Left forelimb (tissue), 1 donor: ENCODE measurements around the gene ERC2.

ENCODE experiments used
- DNase-seq: peaks from one replicate; pipeline ENCODE4 v3.0.0-alpha.2; 2018; ENCODE audit warnings: low spot score

Gene ERC2

DNA sequence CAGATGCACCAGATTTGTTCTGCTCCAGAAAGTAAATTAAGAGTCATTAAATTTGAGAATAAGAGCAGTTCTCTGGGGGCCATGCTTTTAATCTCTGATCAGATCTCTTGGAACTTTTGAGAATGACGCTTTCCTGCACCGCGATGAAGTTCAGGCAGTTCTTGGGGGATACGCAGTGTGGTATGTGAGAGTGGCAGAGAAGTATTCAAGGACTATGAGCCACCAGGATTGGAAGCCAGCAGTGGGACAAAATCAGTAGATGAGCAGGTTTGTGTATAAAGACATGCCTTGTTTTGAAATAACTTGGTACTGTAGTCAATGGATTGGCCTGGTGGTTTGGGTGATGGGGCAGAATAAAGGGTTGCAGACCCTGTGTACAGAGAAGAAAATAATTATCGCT lies 483.6 kb downstream of the ERC2 start:
- no peak for DNase-seq

DNA sequence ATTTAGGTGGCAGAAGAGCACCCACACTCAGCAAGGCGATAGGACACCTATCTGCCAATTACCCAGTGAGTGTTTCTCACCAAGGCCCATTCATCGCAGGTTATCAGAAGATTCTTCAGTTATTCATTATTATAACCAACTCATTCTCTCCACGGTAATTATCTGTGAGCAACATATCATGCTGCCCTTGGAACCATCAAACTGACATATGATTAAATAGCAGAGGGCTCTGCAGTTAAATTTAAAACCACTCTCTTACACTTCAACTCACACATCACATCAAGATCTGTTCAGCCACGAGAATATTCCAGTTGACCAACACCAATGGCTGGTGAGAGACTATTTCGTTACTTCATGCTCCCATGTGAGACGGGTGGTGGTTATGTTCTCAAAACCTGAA lies 489.3 kb downstream of the ERC2 start:
- DNase-seq: no peak

DNA sequence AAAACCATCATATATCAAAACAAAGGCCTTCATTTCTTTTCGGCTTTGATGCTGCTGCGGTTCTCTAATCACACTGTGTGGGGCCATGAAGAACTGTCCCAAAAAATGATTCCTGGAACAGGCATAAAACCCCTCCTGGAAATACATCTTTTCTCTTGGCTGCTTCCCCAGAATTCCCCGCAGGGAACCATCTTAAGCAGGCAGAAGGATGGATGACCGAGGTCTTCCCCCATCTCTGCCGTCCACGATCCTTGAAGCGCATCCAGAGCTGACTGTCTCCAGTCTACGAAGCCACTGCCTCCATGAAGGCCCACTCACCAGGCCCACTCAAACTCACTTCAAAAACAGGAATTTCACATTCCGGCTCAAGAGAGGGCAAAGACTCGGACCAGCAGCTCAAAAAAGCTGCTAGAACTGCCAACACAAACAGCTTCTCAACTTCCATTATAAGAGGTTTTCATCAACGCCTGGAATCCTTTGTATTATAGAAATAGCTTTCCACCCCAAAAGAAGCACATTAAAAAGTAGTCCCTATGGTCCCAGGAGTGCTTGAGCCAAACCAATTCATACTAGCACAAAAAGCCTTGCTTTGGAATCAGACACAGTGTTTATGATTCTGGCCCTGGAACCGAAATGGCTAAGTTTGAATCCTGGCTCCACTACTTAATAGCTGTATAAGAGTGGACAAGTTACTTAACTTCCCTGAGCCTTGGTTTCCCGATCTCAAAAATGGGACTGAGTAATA lies 493.7 kb downstream of the ERC2 start:
- peak; percentile 75 for DNase-seq

DNA sequence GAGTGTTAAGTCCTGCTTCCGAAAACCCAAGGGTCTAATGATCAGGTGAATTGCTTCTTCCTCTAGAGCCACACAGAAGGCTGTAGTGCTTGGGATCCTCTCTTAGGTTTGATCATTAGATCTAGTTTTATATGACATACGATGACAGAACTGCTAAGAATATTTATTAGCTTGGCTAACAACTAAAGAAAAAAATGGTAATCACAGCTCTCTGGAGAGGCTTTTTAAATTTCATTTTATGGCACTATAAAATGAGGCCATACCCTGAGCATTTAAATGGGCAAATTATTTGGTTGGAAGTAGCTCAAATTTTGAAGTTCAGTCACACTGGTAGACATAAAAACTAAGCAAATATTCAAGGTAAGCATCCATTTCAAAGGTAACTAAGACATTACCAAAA lies 498.6 kb downstream of the ERC2 start:
- no peak for DNase-seq

DNA sequence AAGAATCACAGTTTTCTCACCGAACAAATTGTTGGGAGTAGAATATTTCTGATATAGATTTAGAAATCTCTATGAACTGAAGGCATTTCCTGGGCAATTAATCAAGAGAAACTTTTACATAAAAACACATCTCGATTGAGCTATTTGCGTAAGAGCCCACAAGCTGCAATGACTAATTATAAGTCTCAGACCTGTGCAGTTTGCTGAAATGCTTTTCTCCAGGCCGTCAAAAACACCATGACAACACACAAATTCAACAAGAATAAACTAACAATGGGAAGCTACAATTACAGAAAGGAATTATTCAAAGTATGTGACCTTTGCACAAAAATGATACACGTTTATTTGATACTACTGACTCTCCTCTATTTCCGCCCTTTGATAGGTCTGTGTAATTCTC lies 499.9 kb downstream of the ERC2 start:
- no peak for DNase-seq

DNA sequence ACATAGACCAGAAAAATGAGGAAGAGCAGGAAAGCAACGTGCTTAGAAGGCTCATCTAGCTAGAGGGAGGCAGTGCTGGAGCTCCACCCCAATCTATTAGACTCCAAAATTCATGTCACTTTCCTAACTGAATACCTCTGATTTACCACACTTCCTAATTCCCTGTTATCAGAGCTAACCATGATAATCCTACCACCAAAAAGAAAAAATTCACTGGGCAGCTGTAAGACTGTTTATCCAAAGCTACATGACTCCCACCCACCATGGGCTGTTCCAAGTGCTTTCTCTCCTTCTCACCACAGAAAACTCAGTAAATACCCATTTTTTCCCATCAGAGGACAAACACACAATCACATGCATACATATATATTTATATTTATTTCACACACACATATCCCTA lies 501.7 kb downstream of the ERC2 start:
- no peak for DNase-seq

DNA sequence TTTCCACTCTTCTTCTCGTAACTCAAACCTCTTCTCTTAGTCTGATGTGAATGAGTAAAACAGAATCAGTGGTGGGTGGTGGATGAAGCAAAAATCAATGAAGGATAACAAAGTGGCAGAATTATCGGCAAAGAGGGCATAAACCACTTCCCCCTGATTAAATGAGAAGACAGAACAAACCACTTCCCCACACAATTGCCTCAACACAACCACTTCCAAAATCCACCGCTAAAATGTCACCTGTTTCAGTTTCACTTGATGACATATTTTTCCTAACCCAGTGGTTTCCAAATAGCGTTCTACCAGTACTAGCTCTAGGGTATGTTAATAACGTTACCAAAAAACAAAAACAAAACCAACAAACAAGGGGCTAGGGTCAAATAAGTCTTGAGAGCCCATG lies 502.5 kb downstream of the ERC2 start:
- DNase-seq: no peak

DNA sequence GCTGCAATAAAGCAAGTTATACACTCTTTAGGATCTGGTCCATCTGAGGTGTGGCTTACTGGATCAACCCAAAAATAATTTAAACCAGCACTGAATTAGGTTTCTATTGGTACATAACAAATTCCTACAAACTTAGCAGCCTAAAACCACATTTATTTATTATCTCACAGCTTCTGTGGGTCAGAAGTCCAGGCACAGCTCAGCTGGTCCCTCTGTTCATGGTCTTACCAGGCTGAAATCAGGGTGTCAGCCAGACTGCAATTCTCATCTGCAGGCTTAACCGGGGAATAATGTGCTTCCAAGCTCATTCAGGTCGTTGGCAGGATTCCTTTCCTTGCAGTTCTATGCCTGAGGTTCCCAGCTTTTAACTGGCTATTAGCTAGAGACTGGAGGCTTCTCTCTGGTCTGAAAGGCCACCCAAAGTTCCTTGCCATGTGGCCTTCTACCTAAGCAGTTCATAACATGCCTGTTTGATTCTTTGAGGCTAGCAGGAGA lies 503.7 kb downstream of the ERC2 start:
- no peak for DNase-seq

DNA sequence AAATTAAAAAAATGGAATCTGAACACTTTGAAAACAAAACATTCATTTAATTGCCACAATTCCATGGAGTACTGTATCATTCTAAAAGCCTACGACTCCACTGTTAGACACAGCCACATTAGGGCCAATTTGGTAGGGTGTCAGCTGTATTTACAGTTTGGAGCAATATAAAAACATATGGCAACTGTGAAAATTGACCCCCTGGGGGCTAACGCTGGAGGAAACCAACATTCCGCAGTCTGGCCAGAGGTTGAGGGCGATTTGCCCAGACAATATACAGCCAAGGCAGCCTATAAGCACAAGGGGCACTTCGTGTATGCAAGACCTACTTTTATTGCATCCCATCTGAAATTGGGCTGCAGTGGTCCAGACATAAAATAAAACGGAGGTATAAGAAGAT lies 504.7 kb downstream of the ERC2 start:
- DNase-seq: no peak

DNA sequence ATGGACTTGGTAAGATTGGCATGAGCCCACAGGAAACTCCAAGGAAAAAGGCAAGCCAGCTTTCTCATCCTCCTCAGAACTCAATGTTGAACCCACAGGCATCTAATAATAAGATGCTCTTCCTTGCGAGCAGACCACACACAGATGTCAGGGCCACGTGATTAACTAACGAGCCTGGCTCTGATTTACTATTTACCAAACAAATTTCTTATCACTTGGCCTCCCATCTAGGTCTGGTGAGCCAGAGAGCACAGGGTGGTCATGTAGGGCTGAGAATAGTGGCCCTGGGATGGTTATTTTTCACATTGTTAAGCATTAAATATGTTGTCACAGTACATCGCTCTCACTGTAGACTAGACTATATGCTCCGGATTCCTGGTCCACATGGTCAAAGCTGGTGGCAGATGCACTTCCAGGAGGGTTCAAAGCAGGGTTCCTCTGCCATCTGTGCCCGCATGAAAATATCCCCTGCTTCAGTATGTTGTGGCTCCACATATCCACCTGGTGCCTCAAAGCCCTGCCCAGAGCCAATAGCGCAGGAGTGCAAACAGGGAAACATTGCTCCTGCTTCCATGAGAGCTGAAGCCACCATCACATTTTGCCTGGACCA lies 508.7 kb downstream of the ERC2 start:
- no peak for DNase-seq

DNA sequence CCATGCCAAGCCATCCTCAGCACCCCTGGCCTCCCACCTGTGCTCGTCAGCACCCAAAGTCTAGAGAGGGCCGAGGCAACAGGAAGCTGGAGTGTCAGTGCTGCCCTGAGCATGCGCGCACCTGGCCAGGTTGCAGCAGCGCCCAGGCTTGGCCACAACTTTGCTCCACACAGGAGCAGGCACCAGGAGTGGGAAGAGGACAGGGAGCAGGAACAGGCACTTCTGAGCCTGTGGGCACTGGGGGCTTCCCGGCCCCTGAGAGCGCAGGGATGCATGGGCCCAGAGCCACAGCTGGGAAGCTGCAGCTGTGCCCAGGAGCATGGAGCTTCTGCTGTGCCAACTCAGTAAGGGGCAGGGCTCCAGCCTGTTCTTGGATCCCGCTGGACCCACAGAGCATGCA lies 509.7 kb downstream of the ERC2 start:
- DNase-seq: no peak

DNA sequence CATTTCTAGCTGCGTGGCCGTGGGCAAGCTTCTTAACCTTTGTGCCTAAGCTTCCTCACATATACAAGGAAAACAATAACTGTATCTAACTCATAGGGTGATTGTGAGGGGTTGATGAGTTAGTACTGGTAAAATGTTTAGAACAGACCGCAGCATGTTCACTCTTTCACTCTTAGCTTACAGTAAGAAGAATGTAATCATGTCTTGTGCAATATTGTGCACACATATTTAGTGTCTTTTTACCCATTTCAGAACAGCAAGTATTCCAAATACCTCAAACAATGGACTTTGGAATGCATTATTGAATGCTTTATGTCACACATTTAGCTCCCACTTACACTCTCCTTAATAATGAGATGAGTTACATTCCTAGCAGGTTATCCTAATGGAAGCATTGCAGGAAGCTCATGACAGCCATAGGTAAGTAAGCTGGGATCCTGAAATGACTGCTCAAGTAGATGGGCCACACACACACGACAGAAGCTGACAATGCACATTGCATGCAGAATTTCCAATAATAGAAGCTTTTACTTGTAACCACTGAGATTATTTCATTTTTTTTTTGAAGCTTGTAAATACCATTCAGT lies 512.3 kb downstream of the ERC2 start:
- DNase-seq: no peak

DNA sequence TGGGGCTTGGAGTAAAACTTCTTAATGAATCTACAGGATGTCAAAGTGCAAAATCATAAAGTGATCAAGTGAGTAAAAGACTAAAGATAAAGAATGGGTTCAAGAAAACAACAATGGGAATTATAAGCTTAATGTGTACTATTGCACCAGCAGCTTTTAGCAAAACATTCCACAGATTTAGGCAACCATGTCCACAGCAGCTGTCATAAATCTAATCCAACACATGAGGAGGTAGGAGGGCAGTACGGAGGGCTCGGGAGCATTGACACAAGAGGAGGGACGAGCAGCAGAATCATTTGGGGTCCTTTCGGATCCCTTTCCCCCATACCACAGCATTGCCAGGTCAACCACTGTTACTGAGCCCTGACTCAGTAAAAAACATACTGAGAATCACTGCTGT lies 516.9 kb downstream of the ERC2 start:
- no peak for DNase-seq

DNA sequence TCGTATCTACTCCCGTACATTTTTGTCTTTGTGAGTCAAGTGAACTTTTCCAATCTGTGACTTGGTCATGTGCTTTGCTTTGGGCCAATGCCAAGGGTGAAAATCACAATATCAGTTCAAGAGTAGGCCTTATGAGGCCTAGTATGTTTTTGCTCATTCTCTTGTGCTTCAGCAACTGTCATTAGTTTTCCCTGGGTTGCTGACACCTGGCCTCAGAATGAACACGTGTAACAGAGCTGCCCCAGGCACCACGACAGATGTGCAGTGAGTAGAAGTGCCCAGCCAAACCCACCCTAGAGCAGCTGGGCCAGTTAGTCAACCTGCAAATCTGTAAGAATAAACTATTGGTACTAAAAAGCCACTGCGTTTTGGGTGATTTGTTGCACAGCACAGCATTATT lies 520.9 kb downstream of the ERC2 start:
- no peak for DNase-seq

DNA sequence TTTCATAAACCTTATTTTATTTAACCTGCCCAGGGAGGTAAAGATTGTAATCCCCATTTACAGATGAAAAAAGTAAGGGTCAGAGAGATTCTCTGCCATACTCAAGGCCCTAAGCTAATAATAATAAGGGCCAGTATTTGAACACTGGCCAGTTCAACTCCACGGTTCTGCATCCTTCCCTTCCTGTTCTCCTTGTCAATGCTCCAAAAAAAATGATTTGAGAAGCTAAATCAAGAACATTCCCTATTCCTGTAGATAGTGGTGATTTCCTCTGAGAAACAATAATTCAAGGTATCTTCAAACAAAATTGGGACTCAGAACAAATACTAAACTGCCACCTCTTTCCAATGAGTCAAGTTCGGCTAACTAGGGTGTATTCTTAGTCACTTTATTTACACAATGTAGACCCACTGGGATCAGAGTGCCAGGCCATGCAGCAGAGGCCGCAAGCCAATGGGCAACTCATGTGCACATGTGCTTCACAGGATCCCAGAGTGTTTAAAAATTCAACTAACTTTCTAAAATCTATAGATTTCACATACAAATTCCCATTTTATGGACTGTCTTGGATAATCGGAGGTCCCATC lies 521.6 kb downstream of the ERC2 start:
- DNase-seq: no peak

DNA sequence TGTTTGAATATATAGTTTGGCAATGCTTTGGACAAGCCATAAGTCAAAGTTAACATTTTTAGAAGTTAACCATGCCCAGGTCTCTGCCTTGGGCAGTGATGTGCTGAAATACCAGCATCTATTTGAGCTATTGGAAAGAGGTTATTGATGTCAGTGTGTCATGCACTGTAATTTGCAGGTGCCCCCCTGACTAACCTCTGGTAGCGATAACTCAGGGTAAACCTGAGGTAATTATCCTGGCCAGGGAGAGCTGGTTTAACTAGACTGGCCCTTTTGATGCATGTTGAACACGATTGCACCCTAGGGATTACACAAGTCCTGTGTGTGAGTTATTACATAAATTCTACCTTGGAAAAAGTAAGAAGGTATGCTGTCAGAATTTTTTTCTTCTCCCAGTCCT lies 525.4 kb downstream of the ERC2 start:
- DNase-seq: no peak

DNA sequence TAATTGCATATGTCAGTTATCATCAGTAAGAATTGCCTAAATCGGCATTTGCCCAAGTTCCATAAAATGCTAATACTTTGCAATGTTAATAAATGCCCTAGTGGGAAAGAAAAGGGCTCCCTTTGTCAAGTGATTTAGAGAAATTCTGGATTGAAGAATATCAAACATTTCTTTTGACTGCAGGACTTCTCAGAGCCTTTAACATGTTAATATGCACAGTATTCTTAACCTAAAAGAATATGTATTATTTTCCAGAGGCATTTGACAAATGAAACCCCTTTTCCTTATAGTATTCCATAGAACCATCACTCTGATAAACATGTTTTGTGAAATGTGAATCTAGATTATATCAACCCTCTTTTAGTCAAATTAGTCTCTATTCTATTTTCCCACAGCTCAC lies 529.0 kb downstream of the ERC2 start:
- DNase-seq: no peak

DNA sequence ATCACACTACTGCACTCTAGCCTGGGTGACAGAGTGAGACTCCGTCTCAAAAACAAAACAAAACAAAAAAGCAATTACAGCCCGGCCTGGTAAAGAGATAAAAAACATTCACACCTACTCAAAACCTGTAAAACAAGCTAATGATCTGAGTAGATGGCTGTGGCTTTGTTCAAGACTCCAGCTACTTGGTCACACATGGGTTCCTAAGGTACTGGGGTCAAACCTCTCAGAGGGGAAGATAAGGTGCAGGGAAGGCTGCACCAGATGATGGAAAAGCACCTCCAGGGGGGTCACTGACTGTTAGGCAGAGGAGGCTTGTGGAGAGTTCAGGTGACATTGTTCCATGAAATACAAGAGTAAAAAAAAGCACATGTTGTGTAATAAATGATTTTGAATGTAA lies 531.0 kb downstream of the ERC2 start:
- no peak for DNase-seq

DNA sequence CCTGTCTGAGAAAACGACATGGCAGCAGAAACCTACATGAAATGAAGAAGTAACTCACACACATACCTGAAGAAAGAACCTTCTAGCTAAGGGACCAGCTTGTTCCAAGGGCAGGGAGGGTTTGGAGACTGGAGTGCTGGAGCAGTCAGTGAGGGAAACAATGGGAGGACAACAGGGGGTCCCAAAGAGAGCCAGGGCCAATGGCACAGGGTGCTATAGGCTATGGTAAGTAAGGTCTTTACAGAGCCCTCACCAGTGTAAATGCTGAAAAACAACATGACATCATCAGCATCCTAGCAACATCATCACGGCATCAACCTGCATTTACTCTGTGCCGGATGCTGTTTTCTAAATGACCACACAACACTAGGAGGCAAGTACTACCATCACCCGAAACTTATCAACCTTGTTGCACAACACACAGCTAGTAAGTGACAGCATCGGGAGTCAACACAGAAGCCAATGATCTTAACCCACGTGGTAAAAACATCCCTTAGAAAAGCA lies 531.7 kb downstream of the ERC2 start:
- DNase-seq: no peak

DNA sequence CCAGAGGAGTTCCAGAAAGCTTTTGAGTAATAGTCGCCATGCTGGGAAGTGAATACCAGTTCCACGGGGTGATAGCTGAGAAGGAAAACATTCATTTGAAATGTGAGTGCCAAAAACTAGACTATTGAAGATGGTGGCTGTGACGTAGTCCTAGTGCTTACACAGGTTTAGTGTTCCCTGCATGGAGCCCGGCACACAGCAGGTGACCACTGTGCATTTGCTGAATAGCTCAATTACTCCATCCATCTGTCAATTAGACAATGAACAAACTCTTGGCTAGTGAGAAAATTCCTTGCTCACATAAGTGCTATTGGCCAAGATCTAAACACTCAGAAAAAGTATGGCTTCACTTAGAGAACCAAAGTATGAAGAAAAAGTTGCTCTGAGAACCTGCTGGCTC lies 533.0 kb downstream of the ERC2 start:
- no peak for DNase-seq

DNA sequence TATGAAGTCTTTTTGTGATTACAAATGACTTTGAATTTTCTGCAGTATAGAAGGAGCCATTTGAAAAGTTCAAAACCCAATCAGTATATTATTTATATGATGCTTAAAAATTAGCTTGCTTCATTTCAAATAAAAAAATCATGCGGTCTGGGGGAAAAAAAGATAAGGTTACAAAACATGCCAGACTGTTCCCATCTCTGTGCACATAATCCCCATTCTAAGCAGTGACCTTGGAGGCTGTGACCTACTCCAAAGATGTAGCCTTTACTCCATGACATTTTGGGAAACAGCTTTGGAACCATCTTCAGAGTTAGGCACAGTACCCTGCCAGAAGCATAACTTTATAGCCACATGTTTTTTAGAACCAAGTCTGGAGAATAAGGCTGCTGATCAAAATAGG lies 533.5 kb downstream of the ERC2 start:
- DNase-seq: no peak

DNA sequence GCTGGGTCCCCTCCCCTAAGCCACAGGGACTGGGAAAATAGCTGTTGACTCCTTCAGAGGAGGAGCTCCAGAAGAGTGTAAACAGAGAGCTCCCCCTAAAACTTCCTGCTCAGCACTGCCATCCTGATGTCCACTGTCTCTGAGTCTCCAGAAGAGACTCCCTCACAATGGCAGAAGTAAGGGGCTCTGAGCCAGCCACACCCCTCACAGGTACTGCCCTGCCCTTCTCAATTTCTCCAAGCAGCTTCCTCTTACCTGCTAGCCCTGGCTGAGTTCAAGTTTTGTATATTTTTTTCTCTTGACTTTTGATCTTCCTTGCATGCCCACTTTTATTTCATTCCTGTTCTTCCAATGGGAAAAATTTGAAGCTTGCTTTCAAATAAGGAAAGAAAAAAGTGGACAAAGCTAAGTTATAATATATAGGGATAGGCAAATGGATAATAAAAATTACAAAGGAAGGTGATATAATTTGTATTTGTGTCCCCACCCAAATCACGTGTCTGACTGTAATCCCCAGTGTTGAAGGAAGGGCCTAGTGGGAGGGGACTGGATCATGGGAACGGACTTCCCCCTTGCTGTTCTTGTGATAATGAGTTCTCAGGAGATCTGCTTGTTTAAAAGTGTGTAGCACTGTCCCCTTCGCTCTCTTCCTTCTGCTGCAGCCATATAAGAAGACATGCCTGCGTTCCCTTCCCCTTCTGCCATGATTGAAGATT lies 539.0 kb downstream of the ERC2 start:
- no peak for DNase-seq
